HepG2 (cell line): ENCODE data around the gene CADM2. TPM values are rescaled to one million over a fixed set of nuclear protein-coding genes. Genes with fewer than 3 reads are reported as not detected.
A peak's percentile ranks its signal among the peaks of the same experiment; 100 is the strongest.

ENCODE experiments used
- BCL6 ChIP-seq: IDR thresholded peaks from 2 replicates; pipeline ENCODE4 v1.6.1; 2016; ENCODE audit warnings: missing genetic modification reagents, missing compliant biosample characterization
- CEBPG ChIP-seq: IDR thresholded peaks from 2 replicates; pipeline ENCODE4 v1.6.1; 2016
- FOSL2 ChIP-seq: sonication (generic); formaldehyde crosslinking; IDR thresholded peaks from 2 replicates; pipeline ENCODE4 v1.4.0; 2020; ENCODE audit warnings: missing genetic modification reagents
- FOXA3 ChIP-seq: IDR thresholded peaks from 2 replicates; pipeline ENCODE4 v1.6.1; 2016; ENCODE audit warnings: missing genetic modification reagents, missing compliant biosample characterization
- KAT8 ChIP-seq: IDR thresholded peaks from 2 replicates; pipeline ENCODE4 v1.6.1; 2016; ENCODE audit warnings: missing genetic modification reagents, missing compliant biosample characterization
- MEIS2 ChIP-seq: sonication (generic); formaldehyde crosslinking; IDR thresholded peaks from 2 replicates; pipeline ENCODE4 v1.9.0; 2021; ENCODE audit warnings: mild to moderate bottlenecking, missing genetic modification reagents
- MZF1 ChIP-seq: sonication (generic); formaldehyde crosslinking; IDR thresholded peaks from 2 replicates; pipeline ENCODE4 v1.8.1; 2023; ENCODE audit warnings: mild to moderate bottlenecking, missing genetic modification reagents, borderline replicate concordance
- RXRB ChIP-seq: IDR thresholded peaks from 2 replicates; pipeline ENCODE4 v1.6.1; 2016; ENCODE audit warnings: borderline replicate concordance, missing genetic modification reagents, missing compliant biosample characterization
- SNAPC2 ChIP-seq: sonication (generic); formaldehyde crosslinking; IDR thresholded peaks from 2 replicates; pipeline ENCODE4 v1.8.1; 2022; ENCODE audit warnings: mild to moderate bottlenecking, missing genetic modification reagents
- STAT5B ChIP-seq: sonication (generic); formaldehyde crosslinking; IDR thresholded peaks from 2 replicates; pipeline ENCODE4 v1.4.0; 2020; ENCODE audit warnings: missing genetic modification reagents
- polyA plus RNA-seq, 8 experiments: library from polyadenylated mRNA; depleted of rRNA in 3 of 8; stranded (reverse) in 7 of 8; unstranded in 1 of 8; fragments of >200 nt; fragmentation: Illumina TruSeq in 4 of 8; extraction: Trizol in 4 of 8; gene quantifications; 2 replicates each; pipeline versions ENCODE4 v1.2.1 to v1.2.3, GENCODE V29; 2011 to 2016; ENCODE audit warnings: low read depth in 4 of 8, missing spikeins in 1 of 8, mixed read lengths in 1 of 8; ENCODE audit not compliant: insufficient read depth in 1 of 8
- total RNA-seq, 5 experiments: library from RNA; depleted of rRNA; stranded (reverse); fragments of >200 nt; fragmentation: Illumina TruSeq; extraction: Trizol; gene quantifications; 2 replicates each; pipeline ENCODE4 v1.2.3, GENCODE V29; 2016; ENCODE audit warnings: low read depth in 1 of 5
- TF ChIP-seq, protein P1 (sequence below): sonication (generic); formaldehyde crosslinking; IDR thresholded peaks from 2 replicates; pipeline ENCODE4 v1.5.1; 2020; ENCODE audit warnings: mild to moderate bottlenecking, missing genetic modification reagents, borderline replicate concordance
- TF ChIP-seq, protein P2 (sequence below): sonication (generic); formaldehyde crosslinking; conservative IDR thresholded peaks from 2 replicates; pipeline ENCODE4 v1.4.0; 2020; ENCODE audit warnings: mild to moderate bottlenecking, missing genetic modification reagents, moderate library complexity
- TF ChIP-seq, protein P3 (sequence below): sonication (generic); formaldehyde crosslinking; IDR thresholded peaks from 2 replicates; pipeline ENCODE4 v1.4.0; 2020; ENCODE audit warnings: low read depth, missing genetic modification reagents
- TF ChIP-seq, protein P4 (sequence below): sonication (generic); formaldehyde crosslinking; IDR thresholded peaks from 2 replicates; pipeline ENCODE4 v1.4.0; 2020; ENCODE audit warnings: missing genetic modification reagents

Gene CADM2
- total and polyA plus RNA-seq, 2 of the 13 experiments (the other 11 are each of a cell fraction or from before 2014, with no cell fraction given), result not detected

DNA sequence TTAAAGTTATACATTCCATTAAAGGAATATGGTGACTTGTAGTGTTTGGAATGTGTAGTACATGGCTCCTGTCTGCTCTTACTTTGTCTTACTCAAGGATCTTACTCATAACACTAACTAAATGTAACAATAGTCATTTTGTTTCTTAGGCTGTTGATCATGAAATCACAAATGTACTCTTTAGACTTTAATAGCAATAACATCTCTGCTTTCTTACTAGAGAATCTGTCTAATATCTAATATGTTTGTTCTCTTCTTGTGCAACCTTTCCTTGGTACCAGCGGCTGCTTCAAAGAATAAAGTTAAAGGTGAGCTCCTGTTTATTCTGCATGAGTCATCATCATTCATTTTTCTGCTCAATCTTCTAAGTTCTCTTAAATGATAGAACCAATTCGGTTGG is 767.5 kb downstream of the CADM2 start (continued):
- TF ChIP-seq, protein P1, sequence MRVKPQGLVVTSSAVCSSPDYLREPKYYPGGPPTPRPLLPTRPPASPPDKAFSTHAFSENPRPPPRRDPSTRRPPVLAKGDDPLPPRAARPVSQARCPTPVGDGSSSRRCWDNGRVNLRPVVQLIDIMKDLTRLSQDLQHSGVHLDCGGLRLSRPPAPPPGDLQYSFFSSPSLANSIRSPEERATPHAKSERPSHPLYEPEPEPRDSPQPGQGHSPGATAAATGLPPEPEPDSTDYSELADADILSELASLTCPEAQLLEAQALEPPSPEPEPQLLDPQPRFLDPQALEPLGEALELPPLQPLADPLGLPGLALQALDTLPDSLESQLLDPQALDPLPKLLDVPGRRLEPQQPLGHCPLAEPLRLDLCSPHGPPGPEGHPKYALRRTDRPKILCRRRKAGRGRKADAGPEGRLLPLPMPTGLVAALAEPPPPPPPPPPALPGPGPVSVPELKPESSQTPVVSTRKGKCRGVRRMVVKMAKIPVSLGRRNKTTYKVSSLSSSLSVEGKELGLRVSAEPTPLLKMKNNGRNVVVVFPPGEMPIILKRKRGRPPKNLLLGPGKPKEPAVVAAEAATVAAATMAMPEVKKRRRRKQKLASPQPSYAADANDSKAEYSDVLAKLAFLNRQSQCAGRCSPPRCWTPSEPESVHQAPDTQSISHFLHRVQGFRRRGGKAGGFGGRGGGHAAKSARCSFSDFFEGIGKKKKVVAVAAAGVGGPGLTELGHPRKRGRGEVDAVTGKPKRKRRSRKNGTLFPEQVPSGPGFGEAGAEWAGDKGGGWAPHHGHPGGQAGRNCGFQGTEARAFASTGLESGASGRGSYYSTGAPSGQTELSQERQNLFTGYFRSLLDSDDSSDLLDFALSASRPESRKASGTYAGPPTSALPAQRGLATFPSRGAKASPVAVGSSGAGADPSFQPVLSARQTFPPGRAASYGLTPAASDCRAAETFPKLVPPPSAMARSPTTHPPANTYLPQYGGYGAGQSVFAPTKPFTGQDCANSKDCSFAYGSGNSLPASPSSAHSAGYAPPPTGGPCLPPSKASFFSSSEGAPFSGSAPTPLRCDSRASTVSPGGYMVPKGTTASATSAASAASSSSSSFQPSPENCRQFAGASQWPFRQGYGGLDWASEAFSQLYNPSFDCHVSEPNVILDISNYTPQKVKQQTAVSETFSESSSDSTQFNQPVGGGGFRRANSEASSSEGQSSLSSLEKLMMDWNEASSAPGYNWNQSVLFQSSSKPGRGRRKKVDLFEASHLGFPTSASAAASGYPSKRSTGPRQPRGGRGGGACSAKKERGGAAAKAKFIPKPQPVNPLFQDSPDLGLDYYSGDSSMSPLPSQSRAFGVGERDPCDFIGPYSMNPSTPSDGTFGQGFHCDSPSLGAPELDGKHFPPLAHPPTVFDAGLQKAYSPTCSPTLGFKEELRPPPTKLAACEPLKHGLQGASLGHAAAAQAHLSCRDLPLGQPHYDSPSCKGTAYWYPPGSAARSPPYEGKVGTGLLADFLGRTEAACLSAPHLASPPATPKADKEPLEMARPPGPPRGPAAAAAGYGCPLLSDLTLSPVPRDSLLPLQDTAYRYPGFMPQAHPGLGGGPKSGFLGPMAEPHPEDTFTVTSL (CRISPR knock-in tag), result no peak
- TF ChIP-seq FOXA3 (CRISPR knock-in tag) (peak; percentile 75), STAT5B (no peak), MEIS2 (CRISPR knock-in tag) (no peak), MZF1 (no peak), RXRB (CRISPR knock-in tag) (peak; percentile 35; the same call in 1 of the 2 replicates), CEBPG (peak; percentile 76), SNAPC2 (CRISPR knock-in tag) (no peak), BCL6 (CRISPR knock-in tag) (peak; percentile 30; the same call in 1 of the 2 replicates), FOSL2 (CRISPR knock-in tag) (peak; percentile 57; the same call in 1 of the 2 replicates), KAT8 (CRISPR knock-in tag) (0 out of 2 replicates have a peak, but pooled peaks have one; percentile 31)
- TF ChIP-seq, protein P2, sequence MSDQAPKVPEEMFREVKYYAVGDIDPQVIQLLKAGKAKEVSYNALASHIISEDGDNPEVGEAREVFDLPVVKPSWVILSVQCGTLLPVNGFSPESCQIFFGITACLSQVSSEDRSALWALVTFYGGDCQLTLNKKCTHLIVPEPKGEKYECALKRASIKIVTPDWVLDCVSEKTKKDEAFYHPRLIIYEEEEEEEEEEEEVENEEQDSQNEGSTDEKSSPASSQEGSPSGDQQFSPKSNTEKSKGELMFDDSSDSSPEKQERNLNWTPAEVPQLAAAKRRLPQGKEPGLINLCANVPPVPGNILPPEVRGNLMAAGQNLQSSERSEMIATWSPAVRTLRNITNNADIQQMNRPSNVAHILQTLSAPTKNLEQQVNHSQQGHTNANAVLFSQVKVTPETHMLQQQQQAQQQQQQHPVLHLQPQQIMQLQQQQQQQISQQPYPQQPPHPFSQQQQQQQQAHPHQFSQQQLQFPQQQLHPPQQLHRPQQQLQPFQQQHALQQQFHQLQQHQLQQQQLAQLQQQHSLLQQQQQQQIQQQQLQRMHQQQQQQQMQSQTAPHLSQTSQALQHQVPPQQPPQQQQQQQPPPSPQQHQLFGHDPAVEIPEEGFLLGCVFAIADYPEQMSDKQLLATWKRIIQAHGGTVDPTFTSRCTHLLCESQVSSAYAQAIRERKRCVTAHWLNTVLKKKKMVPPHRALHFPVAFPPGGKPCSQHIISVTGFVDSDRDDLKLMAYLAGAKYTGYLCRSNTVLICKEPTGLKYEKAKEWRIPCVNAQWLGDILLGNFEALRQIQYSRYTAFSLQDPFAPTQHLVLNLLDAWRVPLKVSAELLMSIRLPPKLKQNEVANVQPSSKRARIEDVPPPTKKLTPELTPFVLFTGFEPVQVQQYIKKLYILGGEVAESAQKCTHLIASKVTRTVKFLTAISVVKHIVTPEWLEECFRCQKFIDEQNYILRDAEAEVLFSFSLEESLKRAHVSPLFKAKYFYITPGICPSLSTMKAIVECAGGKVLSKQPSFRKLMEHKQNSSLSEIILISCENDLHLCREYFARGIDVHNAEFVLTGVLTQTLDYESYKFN (CRISPR knock-in tag), result 0 out of 2 replicates have a peak, but pooled peaks have one; percentile 16
- TF ChIP-seq, protein P3, sequence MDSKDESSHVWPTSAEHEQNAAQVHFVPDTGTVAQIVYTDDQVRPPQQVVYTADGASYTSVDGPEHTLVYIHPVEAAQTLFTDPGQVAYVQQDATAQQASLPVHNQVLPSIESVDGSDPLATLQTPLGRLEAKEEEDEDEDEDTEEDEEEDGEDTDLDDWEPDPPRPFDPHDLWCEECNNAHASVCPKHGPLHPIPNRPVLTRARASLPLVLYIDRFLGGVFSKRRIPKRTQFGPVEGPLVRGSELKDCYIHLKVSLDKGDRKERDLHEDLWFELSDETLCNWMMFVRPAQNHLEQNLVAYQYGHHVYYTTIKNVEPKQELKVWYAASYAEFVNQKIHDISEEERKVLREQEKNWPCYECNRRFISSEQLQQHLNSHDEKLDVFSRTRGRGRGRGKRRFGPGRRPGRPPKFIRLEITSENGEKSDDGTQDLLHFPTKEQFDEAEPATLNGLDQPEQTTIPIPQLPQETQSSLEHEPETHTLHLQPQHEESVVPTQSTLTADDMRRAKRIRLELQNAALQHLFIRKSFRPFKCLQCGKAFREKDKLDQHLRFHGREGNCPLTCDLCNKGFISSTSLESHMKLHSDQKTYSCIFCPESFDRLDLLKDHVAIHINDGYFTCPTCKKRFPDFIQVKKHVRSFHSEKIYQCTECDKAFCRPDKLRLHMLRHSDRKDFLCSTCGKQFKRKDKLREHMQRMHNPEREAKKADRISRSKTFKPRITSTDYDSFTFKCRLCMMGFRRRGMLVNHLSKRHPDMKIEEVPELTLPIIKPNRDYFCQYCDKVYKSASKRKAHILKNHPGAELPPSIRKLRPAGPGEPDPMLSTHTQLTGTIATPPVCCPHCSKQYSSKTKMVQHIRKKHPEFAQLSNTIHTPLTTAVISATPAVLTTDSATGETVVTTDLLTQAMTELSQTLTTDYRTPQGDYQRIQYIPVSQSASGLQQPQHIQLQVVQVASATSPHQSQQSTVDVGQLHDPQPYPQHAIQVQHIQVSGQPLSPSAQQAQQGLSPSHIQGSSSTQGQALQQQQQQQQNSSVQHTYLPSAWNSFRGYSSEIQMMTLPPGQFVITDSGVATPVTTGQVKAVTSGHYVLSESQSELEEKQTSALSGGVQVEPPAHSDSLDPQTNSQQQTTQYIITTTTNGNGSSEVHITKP (CRISPR knock-in tag), result no peak
- TF ChIP-seq, protein P4, sequence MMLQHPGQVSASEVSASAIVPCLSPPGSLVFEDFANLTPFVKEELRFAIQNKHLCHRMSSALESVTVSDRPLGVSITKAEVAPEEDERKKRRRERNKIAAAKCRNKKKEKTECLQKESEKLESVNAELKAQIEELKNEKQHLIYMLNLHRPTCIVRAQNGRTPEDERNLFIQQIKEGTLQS (CRISPR knock-in tag), result peak; percentile 85
